Mesenchymal stem cell (in vitro differentiated cells and primary cell): ENCODE data around the gene GSTM3.
"Not testable (repeated sequence)": the region's sequence is repeated elsewhere in the genome, so short reads cannot be mapped to it uniquely, and the experiment has no call there.

Experiments
- DNase-seq: peaks from one replicate; pipeline ENCODE4 v3.0.0-alpha.2; 2013
- H2AFZ ChIP-seq: one replicate; pipeline ENCODE4 v1.6.1; 2013; ENCODE audit warnings: low read depth, mild to moderate bottlenecking, control low read depth, inconsistent platforms, low read length, moderate library complexity
- H2AK5ac ChIP-seq: 2 replicates; pipeline ENCODE4 v1.6.1; 2013; ENCODE audit warnings: low read length, moderate library complexity, mild to moderate bottlenecking, inconsistent platforms; ENCODE audit not compliant: severe bottlenecking
- H2BK120ac ChIP-seq: one replicate; pipeline ENCODE4 v1.6.1; 2013; ENCODE audit warnings: low read depth, mild to moderate bottlenecking, inconsistent platforms, low read length, moderate library complexity
- H2BK12ac ChIP-seq, 2 experiments: one replicate each; pipeline ENCODE4 v1.6.1; 2013; ENCODE audit warnings: inconsistent platforms in 2 of 2, low read length in 2 of 2, mild to moderate bottlenecking in 2 of 2, moderate library complexity in 2 of 2, control low read depth in 1 of 2
- H2BK15ac ChIP-seq: one replicate; pipeline ENCODE4 v1.6.1; 2013; ENCODE audit warnings: mild to moderate bottlenecking, low read depth, inconsistent platforms; ENCODE audit not compliant: poor library complexity, severe bottlenecking
- H2BK5ac ChIP-seq: 2 replicates; pipeline ENCODE4 v1.6.1; 2013; ENCODE audit warnings: low read depth, mild to moderate bottlenecking, low read length, control low read depth, inconsistent platforms; ENCODE audit not compliant: poor library complexity, severe bottlenecking
- H3K14ac ChIP-seq, 2 experiments: one replicate each; pipeline ENCODE4 v1.6.1; 2013; ENCODE audit warnings: inconsistent platforms in 2 of 2, low read length in 2 of 2, control low read depth in 1 of 2, mild to moderate bottlenecking in 1 of 2, moderate library complexity in 1 of 2
- H3K18ac ChIP-seq, 2 experiments: one replicate each; pipeline ENCODE4 v1.6.1; 2013; ENCODE audit warnings: inconsistent platforms in 2 of 2, low read length in 2 of 2, control low read depth in 1 of 2, low read depth in 1 of 2, mild to moderate bottlenecking in 1 of 2
- H3K23ac ChIP-seq, 2 experiments: one replicate each; pipeline ENCODE4 v1.6.1; 2013; ENCODE audit warnings: inconsistent platforms in 2 of 2, low read length in 2 of 2, mild to moderate bottlenecking in 2 of 2, moderate library complexity in 2 of 2, control low read depth in 1 of 2
- H3K27ac ChIP-seq: 2 replicates; pipeline ENCODE4 v1.5.1; 2013; ENCODE audit warnings: mild to moderate bottlenecking, moderate library complexity, low read length, control low read depth, inconsistent platforms; ENCODE audit not compliant: poor library complexity, severe bottlenecking
- H3K27me3 ChIP-seq, 2 experiments: 2 replicates each; pipeline versions ENCODE4 v1.6.1 to v1.7.0; 2013; ENCODE audit warnings: low read length in 2 of 2, mild to moderate bottlenecking in 2 of 2, moderate library complexity in 2 of 2, control low read depth in 1 of 2, inconsistent platforms in 1 of 2; ENCODE audit not compliant: control insufficient read depth in 1 of 2, insufficient read depth in 1 of 2
- H3K36me3 ChIP-seq, 2 experiments: 2 replicates each; pipeline versions ENCODE4 v1.6.1 to v1.7.0; 2013; ENCODE audit warnings: low read length in 2 of 2, control low read depth in 1 of 2, inconsistent platforms in 1 of 2, low read depth in 1 of 2, mild to moderate bottlenecking in 1 of 2; ENCODE audit not compliant: insufficient read depth in 2 of 2, control insufficient read depth in 1 of 2
- H3K4ac ChIP-seq, 2 experiments: one replicate each; pipeline ENCODE4 v1.6.1; 2013; ENCODE audit warnings: inconsistent platforms in 2 of 2, low read length in 2 of 2, mild to moderate bottlenecking in 2 of 2, moderate library complexity in 2 of 2, control low read depth in 1 of 2, low read depth in 1 of 2
- H3K4me1 ChIP-seq: 2 replicates; pipeline ENCODE4 v1.6.1; 2013; ENCODE audit warnings: low read depth, low read length, control low read depth; ENCODE audit not compliant: control insufficient read depth, insufficient read depth
- H3K4me2 ChIP-seq: 2 replicates; pipeline ENCODE4 v1.6.1; 2013; ENCODE audit warnings: low read length, mild to moderate bottlenecking, inconsistent platforms; ENCODE audit not compliant: poor library complexity, severe bottlenecking
- H3K4me3 ChIP-seq, 2 experiments: 2 replicates each; pipeline versions ENCODE4 v1.5.1 to v1.7.0; 2013; ENCODE audit warnings: low read length in 2 of 2, mild to moderate bottlenecking in 2 of 2, control low read depth in 1 of 2, low read depth in 1 of 2; ENCODE audit not compliant: insufficient read depth in 1 of 2
- H3K79me1 ChIP-seq: replicated peaks from 2 replicates; pipeline ENCODE4 v1.6.1; 2013; ENCODE audit warnings: mild to moderate bottlenecking, control low read depth, low read length, inconsistent platforms; ENCODE audit not compliant: poor library complexity, severe bottlenecking
- H3K9ac ChIP-seq: 2 replicates; pipeline ENCODE4 v1.7.0; 2013; ENCODE audit warnings: mild to moderate bottlenecking, low read length, moderate library complexity
- H3K9me3 ChIP-seq: 2 replicates; pipeline ENCODE4 v1.7.0; 2013; ENCODE audit warnings: mild to moderate bottlenecking, low read length; ENCODE audit not compliant: control insufficient read depth
- H4K8ac ChIP-seq: one replicate; pipeline ENCODE4 v1.6.1; 2013; ENCODE audit warnings: inconsistent platforms, mild to moderate bottlenecking, low read length, moderate library complexity
- H4K91ac ChIP-seq: one replicate; pipeline ENCODE4 v1.6.1; 2013; ENCODE audit warnings: mild to moderate bottlenecking, low read length, inconsistent platforms
- WGBS: methylation state at CpG from one replicate; pipeline ENCODE4 v1.1.7; 2013; ENCODE audit warnings: mixed read lengths; 5-methylcytosine and 5-hydroxymethylcytosine counted together

GSTM3 gene

GRCh38 chr1:109689844-109690405 lies 50.9 kb downstream of the GSTM3 start:
- Histone ChIP-seq H3K18ac (no peak overlapping the region), H3K4ac (no peak overlapping the region), H2AFZ (no peak overlapping the region), H3K9ac (no peak overlapping the region), H3K4me1 (peaks cover 5% of the 10 kb centered on the region), H3K14ac (no peak overlapping the region), H3K4me2 (no peak overlapping the region), H2BK120ac (no peak overlapping the region), H3K36me3 (peaks cover 0 to 3% of the 10 kb centered on the region in 2 experiments), H4K8ac (no peak overlapping the region), H2AK5ac (no peak overlapping the region), H4K91ac (no peak overlapping the region), H3K9me3 (no peaks in the 10 kb centered on the region), H3K79me1 (no peaks in the 10 kb centered on the region), H3K23ac (no peak overlapping the region), H3K27ac (no peak overlapping the region), H2BK15ac (no peak overlapping the region), H2BK5ac (no peak overlapping the region), H2BK12ac (no peak overlapping the region), H3K4me3 (no peak overlapping the region), H3K27me3 (no peaks in the 10 kb centered on the region)
- 97% methylated on average over 6 of the region's 6 CpGs for WGBS
- DNase-seq: no peak

- H2BK12ac ChIP-seq: peak within 1 kb of the TSS; percentile 1 to 17
- no peak within 1 kb of the TSS for H2AK5ac ChIP-seq
- H3K79me1 ChIP-seq: no peaks in the 10 kb centered on the region
- peak within 1 kb of the TSS; percentile 10 to 93 for H3K18ac ChIP-seq
- H2BK120ac ChIP-seq: no peak within 1 kb of the TSS
- H2BK15ac ChIP-seq: no peak within 1 kb of the TSS
- H3K9ac ChIP-seq: no peak within 1 kb of the TSS
- WGBS: 33% methylated on average over 46 of the region's 46 CpGs
- no peak within 1 kb of the TSS for H2BK5ac ChIP-seq
- peak within 1 kb of the TSS; percentile 83 for H4K8ac ChIP-seq
- no peak within 1 kb of the TSS for H3K27ac ChIP-seq
- peak within 1 kb of the TSS in 1 of 2 experiments; percentile 29 for H3K4me3 ChIP-seq
- H3K27me3 ChIP-seq: no peaks in the 10 kb centered on the region
- no peaks in the 10 kb centered on the region for H3K9me3 ChIP-seq
- peaks cover 5% of the 10 kb centered on the region for H3K4me1 ChIP-seq
- H2AFZ ChIP-seq: peak within 1 kb of the TSS; percentile 63
- H3K23ac ChIP-seq: no peak within 1 kb of the TSS
- DNase-seq: peak; percentile 80
- peak within 1 kb of the TSS; percentile 16 for H3K4me2 ChIP-seq
- H4K91ac ChIP-seq: peak within 1 kb of the TSS; percentile 62
- H3K4ac ChIP-seq: peak within 1 kb of the TSS in 1 of 2 experiments; percentile 69
- peak within 1 kb of the TSS in 1 of 2 experiments; percentile 88 for H3K14ac ChIP-seq
- H3K36me3 ChIP-seq: peaks cover 0 to 3% of the 10 kb centered on the region in 2 experiments
Observed at GRCh38 chr1:109687641-109688499, 53.0 kb downstream of the GSTM3 start, which contains the start of gene GSTM1. Gene GSTM1 (plus strand): TSS chr1:109687817. CDS start chr1:109687874, 57 bp downstream.

- not testable (repeated sequence) for H2BK15ac ChIP-seq, H3K14ac ChIP-seq, H3K9ac ChIP-seq, H2AK5ac ChIP-seq, H3K23ac ChIP-seq, H3K4me1 ChIP-seq, H4K91ac ChIP-seq, H3K27ac ChIP-seq, H3K18ac ChIP-seq, H3K4ac ChIP-seq, H3K4me3 ChIP-seq, DNase-seq, H2BK12ac ChIP-seq, H3K9me3 ChIP-seq, H3K27me3 ChIP-seq, H3K36me3 ChIP-seq, H2BK120ac ChIP-seq, H2BK5ac ChIP-seq, H3K79me1 ChIP-seq
- Histone ChIP-seq H2AFZ (peak overlapping the region; percentile 63), H3K4me2 (peak overlapping the region; percentile 16), H4K8ac (peak overlapping the region; percentile 83)
- WGBS: 45% methylated on average over 8 of the region's 11 CpGs
Observed at GRCh38 chr1:109687109-109687508, 53.7 kb downstream of the GSTM3 start.

- H3K14ac ChIP-seq, H3K9me3 ChIP-seq, H3K4me2 ChIP-seq, H3K18ac ChIP-seq, H2BK5ac ChIP-seq, H3K4me1 ChIP-seq, H3K4me3 ChIP-seq, H4K91ac ChIP-seq, H3K27me3 ChIP-seq, H3K79me1 ChIP-seq, H3K36me3 ChIP-seq, H2AFZ ChIP-seq, DNase-seq, H2BK12ac ChIP-seq, H2BK15ac ChIP-seq, H2BK120ac ChIP-seq, H2AK5ac ChIP-seq, H3K9ac ChIP-seq, H3K4ac ChIP-seq, H3K23ac ChIP-seq, H3K27ac ChIP-seq, H4K8ac ChIP-seq: not testable (repeated sequence)
- WGBS: 80% methylated on average over 1 of the region's 4 CpGs
Observed at GRCh38 chr1:109685890-109686289, 54.9 kb downstream of the GSTM3 start.
